ENCODE data around the gene NDEL1.

The NDEL1 gene

GRCh38 chr17:8458128-8458527 is 22.4 kb downstream of the NDEL1 start:
- no peak for DNase-seq (ENCODE audit: low read depth in 2 of 2)

- DNase-seq (ENCODE audit: low read depth in 2 of 2) = no peak
Observed at GRCh38 chr17:8459107-8459506, 23.4 kb downstream of the NDEL1 start.

- DNase-seq (ENCODE audit: low read depth in 2 of 2) = no peak
Observed at GRCh38 chr17:8459831-8460230, 24.1 kb downstream of the NDEL1 start.

GRCh38 chr17:8462564-8462963 is 26.9 kb downstream of the NDEL1 start:
- DNase-seq (ENCODE audit: low read depth in 2 of 2) = no peak

GRCh38 chr17:8463099-8463498 is 27.4 kb downstream of the NDEL1 start:
- DNase-seq (ENCODE audit: low read depth in 2 of 2) = no peak

GRCh38 chr17:8464941-8465340 is 29.3 kb downstream of the NDEL1 start:
- DNase-seq (ENCODE audit: low read depth in 2 of 2) = no peak

- no peak for DNase-seq (ENCODE audit: low read depth in 2 of 2)
Observed at GRCh38 chr17:8465356-8465755, 29.7 kb downstream of the NDEL1 start.

- no peak for DNase-seq (ENCODE audit: low read depth in 2 of 2)
Observed at GRCh38 chr17:8465759-8466158, 30.1 kb downstream of the NDEL1 start.

- DNase-seq (ENCODE audit: low read depth in 2 of 2) = no peak
Observed at GRCh38 chr17:8466456-8466855, 30.8 kb downstream of the NDEL1 start.

- DNase-seq (ENCODE audit: low read depth in 2 of 2) = no peak
Observed at GRCh38 chr17:8466873-8467272, 31.2 kb downstream of the NDEL1 start.

GRCh38 chr17:8467527-8467926 is 31.8 kb downstream of the NDEL1 start:
- DNase-seq (ENCODE audit: low read depth in 2 of 2) = no peak

GRCh38 chr17:8468127-8468526 is 32.4 kb downstream of the NDEL1 start:
- no peak for DNase-seq (ENCODE audit: low read depth in 2 of 2)

- no peak for DNase-seq (ENCODE audit: low read depth in 2 of 2)
Observed at GRCh38 chr17:8468980-8469379, 33.3 kb downstream of the NDEL1 start.

- DNase-seq (ENCODE audit: low read depth in 2 of 2) = no peak
Observed at GRCh38 chr17:8469964-8470363, 34.3 kb downstream of the NDEL1 start.

- no peak for DNase-seq (ENCODE audit: low read depth in 2 of 2)
Observed at GRCh38 chr17:8470447-8471047, 34.9 kb downstream of the NDEL1 start.

- no peak for DNase-seq (ENCODE audit: low read depth in 2 of 2)
Observed at GRCh38 chr17:8472663-8473062, 37.0 kb downstream of the NDEL1 start.

- DNase-seq (ENCODE audit: low read depth in 2 of 2) = no peak
Observed at GRCh38 chr17:8473451-8474192, 37.9 kb downstream of the NDEL1 start.

GRCh38 chr17:8474826-8475225 is 39.1 kb downstream of the NDEL1 start:
- DNase-seq (ENCODE audit: low read depth in 2 of 2) = no peak

- DNase-seq (ENCODE audit: low read depth in 2 of 2) = no peak
Observed at GRCh38 chr17:8475227-8475626, 39.5 kb downstream of the NDEL1 start.

- no peak for DNase-seq (ENCODE audit: low read depth in 2 of 2)
Observed at GRCh38 chr17:8475781-8476180, 40.1 kb downstream of the NDEL1 start.

- no peak for DNase-seq (ENCODE audit: low read depth in 2 of 2)
Observed at GRCh38 chr17:8476741-8477140, 41.1 kb downstream of the NDEL1 start.

- DNase-seq (ENCODE audit: low read depth in 2 of 2) = no peak
Observed at GRCh38 chr17:8477171-8477570, 41.5 kb downstream of the NDEL1 start.

GRCh38 chr17:8477715-8478441 is 42.2 kb downstream of the NDEL1 start:
- DNase-seq (ENCODE audit: low read depth in 2 of 2) = no peak
